Testis (tissue), 3 donors: ENCODE measurements around the gene UBXN4. TPM values are rescaled to one million over a fixed set of nuclear protein-coding genes. Genes with fewer than 3 reads are reported as not detected.

ENCODE experiments used
- DNase-seq: peaks from one replicate; pipeline ENCODE4 v3.0.0-alpha.2; 2019
- H3K27ac ChIP-seq, 2 donors: fragments of 200-600 bp; sonication (generic); one replicate each; pipeline ENCODE4 v1.5.1; 2019
- H3K27me3 ChIP-seq: fragments of 200-600 bp; sonication (generic); one replicate; pipeline ENCODE4 v1.5.1; 2019
- H3K36me3 ChIP-seq: fragments of 200-600 bp; sonication (generic); one replicate; pipeline ENCODE4 v1.5.1; 2017; ENCODE audit warnings: low read depth; ENCODE audit errors: missing control alignments
- H3K4me1 ChIP-seq: fragments of 200-600 bp; sonication (generic); one replicate; pipeline ENCODE4 v1.5.1; 2019
- H3K4me3 ChIP-seq, 2 donors: fragments of 200-600 bp; sonication (generic); one replicate each; pipeline ENCODE4 v1.5.1; 2017 to 2019
- H3K9me3 ChIP-seq: fragments of 200-600 bp; sonication (generic); one replicate; pipeline ENCODE4 v1.5.1; 2017
- POLR2A ChIP-seq: fragments of 450-650 bp; IDR thresholded peaks from one replicate; pipeline ENCODE4 v1.6.1; 2017; ENCODE audit warnings: antibody characterized with exemption, mild to moderate bottlenecking, moderate library complexity
- WGBS, 2 donors: methylation state at CpG; one replicate each; pipeline ENCODE4 v1.1.5; 2018; 5-methylcytosine and 5-hydroxymethylcytosine counted together
- intact Hi-C: fragments of 100-400 bp; cut with DNase I; formaldehyde crosslinking; loops from one replicate; pipeline ENCODE4 v1.15.1; 2023; ENCODE audit warnings: low total_unique reads
- polyA plus RNA-seq: library from polyadenylated mRNA; stranded (reverse); fragments of 350-450 nt; fragmentation: Illumina TruSeq; extraction: RNeasy Lipid Tissue Mini Kit (QIAGEN cat#74804); gene quantifications from one replicate; pipeline ENCODE4 v1.2.3, GENCODE V29; 2014; ENCODE audit warnings: low read depth, low replicate concordance; ENCODE audit not compliant: insufficient read depth
- total RNA-seq, 2 donors: library from RNA; depleted of rRNA; stranded (reverse); fragments of >200 nt; gene quantifications; one replicate each; pipeline ENCODE4 v1.2.3, GENCODE V29; 2016
- TF ChIP-seq, protein P1 (sequence below), 3 experiments: fragments of 450-650 bp in 2 of 3; fragments of 200-600 bp in 1 of 3; sonication (generic) in 1 of 3; IDR thresholded peaks; one replicate each; pipeline ENCODE4 v1.5.1; 2016 to 2019; ENCODE audit warnings: antibody characterized with exemption in 3 of 3, mild to moderate bottlenecking in 2 of 3, moderate library complexity in 1 of 3

UBXN4 gene
- total and polyA plus RNA-seq, 3 donors from 2014 or later = 60.9 to 94.0 (median 87.7) TPM

- TF ChIP-seq, protein P1, sequence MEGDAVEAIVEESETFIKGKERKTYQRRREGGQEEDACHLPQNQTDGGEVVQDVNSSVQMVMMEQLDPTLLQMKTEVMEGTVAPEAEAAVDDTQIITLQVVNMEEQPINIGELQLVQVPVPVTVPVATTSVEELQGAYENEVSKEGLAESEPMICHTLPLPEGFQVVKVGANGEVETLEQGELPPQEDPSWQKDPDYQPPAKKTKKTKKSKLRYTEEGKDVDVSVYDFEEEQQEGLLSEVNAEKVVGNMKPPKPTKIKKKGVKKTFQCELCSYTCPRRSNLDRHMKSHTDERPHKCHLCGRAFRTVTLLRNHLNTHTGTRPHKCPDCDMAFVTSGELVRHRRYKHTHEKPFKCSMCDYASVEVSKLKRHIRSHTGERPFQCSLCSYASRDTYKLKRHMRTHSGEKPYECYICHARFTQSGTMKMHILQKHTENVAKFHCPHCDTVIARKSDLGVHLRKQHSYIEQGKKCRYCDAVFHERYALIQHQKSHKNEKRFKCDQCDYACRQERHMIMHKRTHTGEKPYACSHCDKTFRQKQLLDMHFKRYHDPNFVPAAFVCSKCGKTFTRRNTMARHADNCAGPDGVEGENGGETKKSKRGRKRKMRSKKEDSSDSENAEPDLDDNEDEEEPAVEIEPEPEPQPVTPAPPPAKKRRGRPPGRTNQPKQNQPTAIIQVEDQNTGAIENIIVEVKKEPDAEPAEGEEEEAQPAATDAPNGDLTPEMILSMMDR (IDR thresholded peaks at IDR 0.05) = no peak
- no peak for TF ChIP-seq POLR2A
- Histone ChIP-seq H3K4me3 (no peak overlapping the region), H3K27ac (no peak overlapping the region), H3K27me3 (no peaks in the 10 kb centered on the region), H3K36me3 (no peaks in the 10 kb centered on the region), H3K9me3 (no peaks in the 10 kb centered on the region), H3K4me1 (no peaks in the 10 kb centered on the region)
- 95 to 96% methylated on average over 5 of the region's 5 CpGs for WGBS, 2 donors
- intact Hi-C loops = no loop called here
- no peak for DNase-seq
Observed at GRCh38 chr2:135732561-135732960, 9.1 kb upstream of the UBXN4 start.

GRCh38 chr2:135733045-135733444 lies 8.6 kb upstream of the UBXN4 start:
- no peak for DNase-seq
- H3K27me3 ChIP-seq = no peaks in the 10 kb centered on the region
- no peaks in the 10 kb centered on the region for H3K4me1 ChIP-seq
- no peak for TF ChIP-seq POLR2A
- TF ChIP-seq, protein P1 (IDR thresholded peaks at IDR 0.05) = no peak
- no peaks in the 10 kb centered on the region for H3K9me3 ChIP-seq
- intact Hi-C loops = no loop called here
- 91 to 96% methylated on average over 2 of the region's 2 CpGs for WGBS, 2 donors
- H3K4me3 ChIP-seq = no peak overlapping the region
- H3K27ac ChIP-seq = no peak overlapping the region
- H3K36me3 ChIP-seq = no peaks in the 10 kb centered on the region

DNA sequence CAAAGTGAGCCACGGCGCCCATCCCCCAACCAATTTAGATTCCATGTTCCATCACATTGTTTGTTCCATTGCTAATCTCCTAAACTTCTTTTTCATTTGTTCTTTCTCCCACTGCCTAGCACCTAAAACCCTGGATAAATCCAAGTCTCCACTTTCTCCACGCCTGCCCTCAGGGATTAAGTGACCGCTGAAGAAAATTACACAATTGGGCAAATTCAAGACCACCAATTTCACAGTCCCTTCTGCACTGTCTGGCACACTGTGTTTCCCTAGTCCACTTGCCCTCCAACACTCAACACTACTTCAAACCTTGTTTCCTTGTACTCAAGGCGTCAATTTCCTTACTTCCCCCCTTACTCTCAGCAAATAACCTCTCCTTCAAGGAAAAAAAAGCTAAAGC lies 5.1 kb upstream of the UBXN4 start:
- WGBS, 2 donors = 94 to 96% methylated on average over 5 of the region's 5 CpGs
- intact Hi-C loops = no loop called here
- Histone ChIP-seq H3K27ac (no peak overlapping the region), H3K9me3 (no peaks in the 10 kb centered on the region), H3K4me1 (no peaks in the 10 kb centered on the region), H3K4me3 (no peak overlapping the region), H3K27me3 (no peaks in the 10 kb centered on the region), H3K36me3 (no peaks in the 10 kb centered on the region)
- DNase-seq = no peak
- TF ChIP-seq, protein P1 (IDR thresholded peaks at IDR 0.05) = no peak
- no peak for TF ChIP-seq POLR2A

DNA sequence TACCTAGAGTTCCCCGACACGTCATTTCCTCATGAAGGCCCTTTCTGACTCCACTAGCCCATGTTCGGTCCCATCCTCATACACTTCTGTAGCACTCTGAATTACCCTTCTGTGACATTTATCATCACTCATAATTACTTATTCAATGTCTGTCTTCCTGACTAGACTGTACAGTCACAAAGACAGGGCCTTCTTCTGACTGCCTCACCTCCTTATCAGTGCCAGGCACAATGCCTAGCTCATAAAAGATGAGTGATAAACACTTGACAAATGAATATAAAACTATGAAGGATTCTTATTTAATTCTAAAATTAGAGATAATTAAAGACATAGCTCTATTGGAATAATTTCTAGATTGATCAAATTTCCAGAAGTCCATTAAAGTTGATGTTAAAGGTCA lies 1.4 kb upstream of the UBXN4 start:
- Histone ChIP-seq H3K27ac (no peak overlapping the region), H3K27me3 (no peaks in the 10 kb centered on the region), H3K4me1 (peaks cover 10% of the 10 kb centered on the region), H3K36me3 (no peaks in the 10 kb centered on the region), H3K4me3 (peak overlapping the region in 1 of 2 donors; percentile 97), H3K9me3 (no peaks in the 10 kb centered on the region)
- WGBS, 2 donors = 89 to 93% methylated on average over 3 of the region's 3 CpGs
- DNase-seq = no peak
- TF ChIP-seq, protein P1 (IDR thresholded peaks at IDR 0.05) = no peak
- TF ChIP-seq POLR2A = no peak
- intact Hi-C loops = no loop called here

- no peak for DNase-seq
- TF ChIP-seq, protein P1 (IDR thresholded peaks at IDR 0.05) = no peak
- no peak for TF ChIP-seq POLR2A
- intact Hi-C loops = no loop called here
- H3K4me3 ChIP-seq = peak overlapping the region; percentile 79 to 97
- H3K27ac ChIP-seq = peak overlapping the region; percentile 99
- H3K27me3 ChIP-seq = no peaks in the 10 kb centered on the region
- H3K36me3 ChIP-seq = no peaks in the 10 kb centered on the region
- no peaks in the 10 kb centered on the region for H3K9me3 ChIP-seq
- WGBS, 2 donors = 40 to 64% methylated on average over 11 of the region's 11 CpGs
- H3K4me1 ChIP-seq = peaks cover 10% of the 10 kb centered on the region
Observed at GRCh38 chr2:135741043-135741394, 636 bp upstream of the UBXN4 start.
